Measurements from ENCODE around the gene UBR4. TPM values are rescaled to one million over a fixed set of nuclear protein-coding genes. Genes with fewer than 3 reads are reported as not detected.
"Not testable (repeated sequence)": the region's sequence is repeated elsewhere in the genome, so short reads cannot be mapped to it uniquely, and the experiment has no call there.

The UBR4 gene
- total and polyA plus RNA-seq, 9 donors = 59.2 to 94.1 (median 73.7) TPM

GRCh38 chr1:19240673-19241538, 30.8 kb upstream of the UBR4 start:
- Histone ChIP-seq H3K36me3 (ENCODE audit: control insufficient read depth, insufficient read depth, low read length) (peaks cover 86% of the 10 kb centered on the region), H3K4me1 (ENCODE audit: control insufficient read depth, insufficient read depth, low read length) (no peaks in the 10 kb centered on the region), H3K27me3 (ENCODE audit: control insufficient read depth, insufficient read depth, low read length) (no peaks in the 10 kb centered on the region), H3K4me3 (ENCODE audit: low read length) (no peak overlapping the region), H3K27ac (ENCODE audit: low read length) (no peak overlapping the region), H3K9me3 (replicated peaks; ENCODE audit: control insufficient read depth, low read depth, low read length) (no peaks in the 10 kb centered on the region)
- DNase-seq = peak; percentile 33
- WGBS (ENCODE audit: insufficient coverage) = 40% methylated on average over 1 of the region's 7 CpGs

GRCh38 chr1:19239876-19240275, 29.8 kb upstream of the UBR4 start:
- H3K27ac ChIP-seq (ENCODE audit: low read length) = no peak overlapping the region
- 92% methylated on average over 5 of the region's 7 CpGs for WGBS (ENCODE audit: insufficient coverage)
- H3K9me3 ChIP-seq (replicated peaks; ENCODE audit: control insufficient read depth, low read depth, low read length) = no peaks in the 10 kb centered on the region
- H3K4me3 ChIP-seq (ENCODE audit: low read length) = no peak overlapping the region
- peaks cover 91% of the 10 kb centered on the region for H3K36me3 ChIP-seq (ENCODE audit: control insufficient read depth, insufficient read depth, low read length)
- H3K4me1 ChIP-seq (ENCODE audit: control insufficient read depth, insufficient read depth, low read length) = no peaks in the 10 kb centered on the region
- DNase-seq = no peak
- no peaks in the 10 kb centered on the region for H3K27me3 ChIP-seq (ENCODE audit: control insufficient read depth, insufficient read depth, low read length)

GRCh38 chr1:19234224-19234623, 24.2 kb upstream of the UBR4 start:
- H3K36me3 ChIP-seq (ENCODE audit: control insufficient read depth, insufficient read depth, low read length) = peaks cover 90% of the 10 kb centered on the region
- WGBS (ENCODE audit: insufficient coverage) = 80% methylated on average over 1 of the region's 3 CpGs
- no peak for DNase-seq
- H3K4me3 ChIP-seq (ENCODE audit: low read length) = no peak overlapping the region
- no peaks in the 10 kb centered on the region for H3K9me3 ChIP-seq (replicated peaks; ENCODE audit: control insufficient read depth, low read depth, low read length)
- H3K27ac ChIP-seq (ENCODE audit: low read length) = no peak overlapping the region
- H3K4me1 ChIP-seq (ENCODE audit: control insufficient read depth, insufficient read depth, low read length) = no peaks in the 10 kb centered on the region
- no peaks in the 10 kb centered on the region for H3K27me3 ChIP-seq (ENCODE audit: control insufficient read depth, insufficient read depth, low read length)

- H3K9me3 ChIP-seq (replicated peaks; ENCODE audit: control insufficient read depth, low read depth, low read length) = no peaks in the 10 kb centered on the region
- no peak overlapping the region for H3K27ac ChIP-seq (ENCODE audit: low read length)
- H3K4me3 ChIP-seq (ENCODE audit: low read length) = no peak overlapping the region
- no peak for DNase-seq
- peaks cover 82% of the 10 kb centered on the region for H3K36me3 ChIP-seq (ENCODE audit: control insufficient read depth, insufficient read depth, low read length)
- H3K27me3 ChIP-seq (ENCODE audit: control insufficient read depth, insufficient read depth, low read length) = no peaks in the 10 kb centered on the region
- no peaks in the 10 kb centered on the region for H3K4me1 ChIP-seq (ENCODE audit: control insufficient read depth, insufficient read depth, low read length)
Observed at GRCh38 chr1:19232524-19232846, 22.4 kb upstream of the UBR4 start.

GRCh38 chr1:19231736-19232523, 21.9 kb upstream of the UBR4 start:
- DNase-seq; H3K9me3 ChIP-seq (replicated peaks; ENCODE audit: control insufficient read depth, low read depth, low read length); H3K4me1 ChIP-seq (ENCODE audit: control insufficient read depth, insufficient read depth, low read length); H3K4me3 ChIP-seq (ENCODE audit: low read length); H3K27ac ChIP-seq (ENCODE audit: low read length); H3K27me3 ChIP-seq (ENCODE audit: control insufficient read depth, insufficient read depth, low read length): not testable (repeated sequence)
- H3K36me3 ChIP-seq (ENCODE audit: control insufficient read depth, insufficient read depth, low read length) = peaks cover 82% of the 10 kb centered on the region
- 94% methylated on average over 7 of the region's 16 CpGs for WGBS (ENCODE audit: insufficient coverage)

GRCh38 chr1:19229828-19230325, 19.8 kb upstream of the UBR4 start:
- H3K27me3 ChIP-seq (ENCODE audit: control insufficient read depth, insufficient read depth, low read length) = no peaks in the 10 kb centered on the region
- no peaks in the 10 kb centered on the region for H3K9me3 ChIP-seq (replicated peaks; ENCODE audit: control insufficient read depth, low read depth, low read length)
- no peak overlapping the region for H3K4me3 ChIP-seq (ENCODE audit: low read length)
- peaks cover 89% of the 10 kb centered on the region for H3K36me3 ChIP-seq (ENCODE audit: control insufficient read depth, insufficient read depth, low read length)
- H3K27ac ChIP-seq (ENCODE audit: low read length) = no peak overlapping the region
- no peaks in the 10 kb centered on the region for H3K4me1 ChIP-seq (ENCODE audit: control insufficient read depth, insufficient read depth, low read length)
- 100% methylated on average over 2 of the region's 6 CpGs for WGBS (ENCODE audit: insufficient coverage)
- DNase-seq = no peak

- no peak for DNase-seq
- WGBS (ENCODE audit: insufficient coverage) = 49% methylated on average over 3 of the region's 3 CpGs
Observed at GRCh38 chr1:19229229-19229628, 19.2 kb upstream of the UBR4 start.

GRCh38 chr1:19222979-19223824, 13.1 kb upstream of the UBR4 start:
- no peak for DNase-seq
- H3K4me3 ChIP-seq (ENCODE audit: low read length) = no peak overlapping the region
- no peak overlapping the region for H3K27ac ChIP-seq (ENCODE audit: low read length)
- H3K4me1 ChIP-seq (ENCODE audit: control insufficient read depth, insufficient read depth, low read length) = no peaks in the 10 kb centered on the region
- 74% methylated on average over 6 of the region's 15 CpGs for WGBS (ENCODE audit: insufficient coverage)
- H3K36me3 ChIP-seq (ENCODE audit: control insufficient read depth, insufficient read depth, low read length) = peaks cover 86% of the 10 kb centered on the region
- H3K27me3 ChIP-seq (ENCODE audit: control insufficient read depth, insufficient read depth, low read length) = no peaks in the 10 kb centered on the region
- no peaks in the 10 kb centered on the region for H3K9me3 ChIP-seq (replicated peaks; ENCODE audit: control insufficient read depth, low read depth, low read length)

More at GRCh38 chr1:19229229-19229628, 19.2 kb upstream of the UBR4 start:
- Histone ChIP-seq H3K9me3 (replicated peaks; ENCODE audit: control insufficient read depth, low read depth, low read length) (no peaks in the 10 kb centered on the region), H3K4me3 (ENCODE audit: low read length) (no peak overlapping the region), H3K4me1 (ENCODE audit: control insufficient read depth, insufficient read depth, low read length) (no peaks in the 10 kb centered on the region), H3K27ac (ENCODE audit: low read length) (no peak overlapping the region), H3K27me3 (ENCODE audit: control insufficient read depth, insufficient read depth, low read length) (no peaks in the 10 kb centered on the region), H3K36me3 (ENCODE audit: control insufficient read depth, insufficient read depth, low read length) (peaks cover 88% of the 10 kb centered on the region)

GRCh38 chr1:19222573-19222972, 12.5 kb upstream of the UBR4 start:
- no peaks in the 10 kb centered on the region for H3K4me1 ChIP-seq (ENCODE audit: control insufficient read depth, insufficient read depth, low read length)

GRCh38 chr1:19220991-19221390, 10.9 kb upstream of the UBR4 start:
- no peak for DNase-seq
- H3K27me3 ChIP-seq (ENCODE audit: control insufficient read depth, insufficient read depth, low read length) = no peaks in the 10 kb centered on the region
- H3K36me3 ChIP-seq (ENCODE audit: control insufficient read depth, insufficient read depth, low read length) = peaks cover 73% of the 10 kb centered on the region
- no peak overlapping the region for H3K27ac ChIP-seq (ENCODE audit: low read length)
- H3K4me1 ChIP-seq (ENCODE audit: control insufficient read depth, insufficient read depth, low read length) = no peaks in the 10 kb centered on the region
- no peak overlapping the region for H3K4me3 ChIP-seq (ENCODE audit: low read length)
- WGBS (ENCODE audit: insufficient coverage) = 77% methylated on average over 5 of the region's 7 CpGs
- H3K9me3 ChIP-seq (replicated peaks; ENCODE audit: control insufficient read depth, low read depth, low read length) = no peaks in the 10 kb centered on the region

More at GRCh38 chr1:19222573-19222972, 12.5 kb upstream of the UBR4 start:
- Histone ChIP-seq H3K9me3 (replicated peaks; ENCODE audit: control insufficient read depth, low read depth, low read length) (no peaks in the 10 kb centered on the region), H3K36me3 (ENCODE audit: control insufficient read depth, insufficient read depth, low read length) (peaks cover 87% of the 10 kb centered on the region), H3K4me3 (ENCODE audit: low read length) (no peak overlapping the region), H3K27ac (ENCODE audit: low read length) (no peak overlapping the region), H3K27me3 (ENCODE audit: control insufficient read depth, insufficient read depth, low read length) (no peaks in the 10 kb centered on the region)
- no peak for DNase-seq
- WGBS (ENCODE audit: insufficient coverage) = 93% methylated on average over 8 of the region's 11 CpGs

Data from muscle of leg (tissue), 11 donors.